GM21447 (cell line): ENCODE results near the gene XCR1.
"Not testable (repeated sequence)": the region's sequence is repeated elsewhere in the genome, so short reads cannot be mapped to it uniquely, and the experiment has no call there.

Experiments used
- ATAC-seq: cut with Tn5 transposase; IDR thresholded peaks from one replicate; pipeline ENCODE4 v1.9.1; 2021; ENCODE audit not compliant: unreplicated experiment

XCR1 gene

DNA sequence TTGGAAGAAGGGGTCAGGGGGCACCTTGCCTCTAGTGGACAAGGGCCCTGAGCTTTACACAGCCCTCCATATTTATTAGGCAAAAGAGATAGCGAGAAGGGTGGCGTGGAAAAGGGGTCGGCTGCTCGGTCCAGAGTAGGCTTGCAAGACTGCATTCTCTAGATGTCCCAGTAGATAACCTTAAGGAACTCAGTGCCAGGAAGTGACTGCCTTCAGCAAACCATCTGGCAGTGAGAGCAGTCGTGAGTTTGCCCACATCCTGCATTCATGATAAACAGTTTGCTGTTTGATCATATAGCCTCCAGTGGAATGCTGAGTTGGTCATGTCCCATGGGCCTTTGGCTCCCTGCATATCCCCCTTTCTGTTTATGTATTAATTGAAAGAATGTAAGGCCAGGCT is 18.9 kb upstream of the XCR1 start:
- ATAC-seq, result not testable (repeated sequence)

GRCh38 chr3:46038916-46039315 is 11.6 kb upstream of the XCR1 start:
- no peak for ATAC-seq

GRCh38 chr3:46038071-46038470 is 10.8 kb upstream of the XCR1 start:
- not testable (repeated sequence) for ATAC-seq

DNA sequence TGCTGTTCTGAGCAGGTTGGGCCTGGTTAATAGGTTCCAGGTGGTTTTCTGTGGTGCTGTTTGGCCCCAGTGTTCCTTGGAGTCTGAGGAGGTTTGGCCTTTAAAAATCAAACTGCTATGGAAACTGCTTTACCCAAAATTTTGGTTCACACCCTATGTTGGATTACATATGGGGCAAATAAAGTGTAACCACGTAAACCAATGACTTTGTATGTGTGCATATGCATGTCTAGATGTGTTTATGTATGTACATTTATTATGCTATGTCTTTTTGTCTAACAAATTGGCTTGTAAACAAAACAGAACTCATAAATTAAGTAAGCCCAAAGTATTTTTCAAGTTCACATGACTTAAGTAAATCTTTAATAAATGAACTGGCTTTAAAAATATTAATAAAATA is 8.9 kb upstream of the XCR1 start:
- ATAC-seq, result no peak

- no peak for ATAC-seq
Observed at GRCh38 chr3:46031747-46032146, 4.5 kb upstream of the XCR1 start.

- ATAC-seq, result no peak
Observed at GRCh38 chr3:46031269-46031668, 4.0 kb upstream of the XCR1 start.

DNA sequence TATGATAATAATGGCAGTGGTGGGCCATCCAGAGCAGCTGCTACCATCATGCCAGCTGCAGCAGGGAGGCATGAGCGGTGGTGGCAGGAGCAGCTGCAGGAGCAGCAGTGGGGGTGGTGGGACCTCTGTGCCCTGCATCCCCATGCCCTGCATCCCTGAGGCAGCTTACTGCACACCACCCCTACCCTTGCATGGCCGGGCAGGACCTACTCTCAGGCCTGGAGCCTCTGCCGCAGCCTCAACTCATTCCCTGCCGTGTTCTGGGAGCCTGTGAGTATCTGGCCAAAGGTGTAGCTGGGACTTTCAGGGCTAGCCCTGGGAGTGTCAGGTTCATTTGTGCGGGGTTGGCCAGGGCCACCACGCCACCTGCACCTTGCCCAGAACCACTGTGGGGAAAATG is 3.3 kb upstream of the XCR1 start:
- ATAC-seq, result no peak

DNA sequence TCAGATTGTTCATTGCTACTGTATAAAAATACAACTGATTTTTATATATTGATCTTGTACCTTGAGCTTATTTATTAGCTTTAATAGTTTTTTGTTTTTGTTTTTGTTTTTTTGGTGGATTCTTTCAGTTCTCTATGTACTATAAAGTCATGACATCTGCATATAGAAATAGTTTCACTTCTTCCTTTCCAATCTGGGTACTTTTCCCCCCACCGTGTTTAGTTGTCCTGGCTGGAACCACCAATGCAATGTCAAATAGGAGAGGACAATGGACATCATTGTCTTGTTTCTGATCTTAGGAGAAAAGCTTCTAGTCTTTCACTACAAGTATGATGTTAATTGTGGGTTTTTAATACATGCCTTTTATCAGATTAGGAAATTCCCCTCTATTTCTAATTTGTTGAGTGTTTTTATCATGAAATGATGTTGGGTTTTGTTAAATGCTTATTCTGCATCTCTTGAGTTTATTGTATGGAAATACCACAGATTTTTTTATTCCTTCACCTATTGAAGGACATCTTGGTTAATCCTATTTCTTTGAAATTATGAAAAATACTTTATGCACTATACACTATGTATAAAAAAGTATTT is 2.8 kb upstream of the XCR1 start:
- no peak for ATAC-seq

GRCh38 chr3:46027736-46028397 is 584 bp upstream of the XCR1 start:
- no peak for ATAC-seq

- no peak for ATAC-seq
Observed at GRCh38 chr3:46025139-46025538, 2.1 kb downstream of the XCR1 start.

DNA sequence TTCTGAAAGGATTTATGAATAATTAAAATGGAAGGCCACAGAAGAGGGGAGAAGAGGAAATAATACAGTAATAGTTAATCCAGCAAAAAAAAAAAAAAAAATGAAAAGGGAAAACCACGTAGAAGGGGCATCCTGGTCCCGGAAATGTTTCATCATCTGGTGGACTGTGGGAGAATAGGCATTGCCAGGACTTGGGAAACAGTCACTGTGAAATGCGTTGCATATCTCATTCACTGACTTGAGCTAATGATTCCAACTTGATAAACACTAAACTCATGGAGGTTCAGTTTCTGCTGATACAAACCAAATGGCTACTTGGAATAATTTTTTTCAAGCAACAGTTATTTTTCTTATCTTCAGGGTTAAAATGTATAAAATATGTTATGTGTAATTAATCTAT is 3.2 kb downstream of the XCR1 start:
- no peak for ATAC-seq

DNA sequence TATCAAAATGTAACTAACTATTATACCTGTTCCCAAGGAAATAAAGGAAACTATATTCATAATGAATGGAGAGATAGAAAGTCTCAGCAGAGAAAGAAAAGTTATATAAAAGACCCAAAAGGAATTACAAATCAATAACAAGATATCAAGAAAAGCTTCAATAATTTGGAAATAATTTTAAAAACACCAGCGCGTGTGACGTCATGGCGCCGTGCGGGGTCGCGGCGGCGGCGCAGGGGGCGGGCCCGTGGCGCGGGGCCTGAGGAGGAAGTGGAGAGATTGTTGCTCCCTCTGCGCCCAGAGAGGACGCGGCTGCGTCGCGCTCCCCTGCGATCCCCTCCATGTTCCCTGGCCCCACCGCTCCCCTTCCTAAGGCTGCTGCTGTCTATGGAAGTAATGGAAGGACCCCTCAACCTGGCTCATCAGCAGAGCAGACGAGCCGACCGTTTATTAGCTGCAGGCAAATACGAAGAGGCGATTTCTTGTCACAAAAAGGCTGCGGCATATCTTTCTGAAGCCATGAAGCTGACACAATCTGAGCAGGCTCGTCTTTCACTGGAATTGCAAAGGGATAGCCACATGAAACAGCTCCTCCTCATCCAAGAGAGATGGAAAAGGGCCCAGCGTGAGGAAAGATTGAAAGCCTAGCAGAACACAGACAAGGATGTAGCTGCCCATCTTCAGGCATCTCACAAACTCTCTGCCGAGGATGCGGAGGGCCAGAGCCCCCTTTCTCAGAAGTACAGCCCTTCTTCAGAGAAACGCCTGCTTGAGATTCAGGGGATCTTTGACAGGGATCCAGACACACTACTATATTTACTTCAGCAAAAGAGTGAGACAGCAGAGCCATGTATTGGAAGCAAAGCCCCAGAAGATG is 4.1 kb downstream of the XCR1 start:
- no peak for ATAC-seq

- ATAC-seq, result no peak
Observed at GRCh38 chr3:46021516-46021915, 5.8 kb downstream of the XCR1 start.

- no peak for ATAC-seq
Observed at GRCh38 chr3:46020766-46021510, 6.3 kb downstream of the XCR1 start.

- ATAC-seq, result no peak
Observed at GRCh38 chr3:46019707-46020106, 7.6 kb downstream of the XCR1 start.

GRCh38 chr3:46017720-46018119 is 9.6 kb downstream of the XCR1 start:
- no peak for ATAC-seq

GRCh38 chr3:46013316-46014094 is 13.8 kb downstream of the XCR1 start:
- ATAC-seq, result no peak

DNA sequence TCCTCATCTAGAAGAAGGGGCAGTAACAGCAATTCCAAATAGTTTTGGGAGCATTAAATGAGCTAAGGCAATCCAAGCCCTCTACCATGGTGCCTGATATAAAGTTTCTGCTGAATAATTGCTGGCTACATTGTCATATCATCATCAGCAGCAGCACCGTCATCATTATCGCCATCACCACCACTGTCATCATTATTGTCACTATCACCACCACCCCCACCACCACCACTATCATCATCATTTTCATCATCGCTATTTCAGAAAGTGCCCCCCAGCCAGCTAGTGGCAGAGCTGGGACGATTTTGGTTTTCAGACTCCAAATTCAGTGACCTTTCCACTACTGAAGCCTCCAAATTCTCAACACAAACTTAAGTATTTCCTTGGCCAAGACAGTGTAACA is 15.0 kb downstream of the XCR1 start:
- ATAC-seq, result no peak

- ATAC-seq, result no peak
Observed at GRCh38 chr3:46010519-46011113, 16.7 kb downstream of the XCR1 start.

DNA sequence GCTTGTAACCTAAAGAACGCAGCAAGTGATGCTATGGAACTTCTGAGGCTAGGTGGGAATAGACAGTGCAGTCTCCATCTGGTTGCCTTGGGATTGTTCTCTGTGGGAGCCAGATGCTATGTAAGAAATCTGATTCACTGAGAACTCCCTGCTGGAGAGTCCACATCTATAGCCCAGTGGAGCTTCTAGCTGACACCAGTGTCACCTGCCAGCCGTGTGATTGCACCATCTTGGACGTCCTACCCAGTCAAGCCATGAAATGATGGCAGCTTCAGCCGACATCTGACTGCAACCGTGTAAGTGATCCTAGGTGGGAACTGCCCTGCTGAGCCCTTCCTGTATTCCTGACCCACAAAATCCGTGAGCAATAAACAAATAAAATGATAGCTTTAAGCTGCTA is 19.2 kb downstream of the XCR1 start:
- no peak for ATAC-seq
